ENCODE results near the gene ZFAND2A. TPM values are rescaled to one million over a fixed set of nuclear protein-coding genes. Genes with fewer than 3 reads are reported as not detected.
"Not testable (repeated sequence)": the region's sequence is repeated elsewhere in the genome, so short reads cannot be mapped to it uniquely, and the experiment has no call there.

Gene ZFAND2A
- total and polyA plus RNA-seq, 2 donors (not counting 3 experiments of a cell fraction or from before 2014, with no cell fraction given), result 31.8 to 40.6 TPM

DNA sequence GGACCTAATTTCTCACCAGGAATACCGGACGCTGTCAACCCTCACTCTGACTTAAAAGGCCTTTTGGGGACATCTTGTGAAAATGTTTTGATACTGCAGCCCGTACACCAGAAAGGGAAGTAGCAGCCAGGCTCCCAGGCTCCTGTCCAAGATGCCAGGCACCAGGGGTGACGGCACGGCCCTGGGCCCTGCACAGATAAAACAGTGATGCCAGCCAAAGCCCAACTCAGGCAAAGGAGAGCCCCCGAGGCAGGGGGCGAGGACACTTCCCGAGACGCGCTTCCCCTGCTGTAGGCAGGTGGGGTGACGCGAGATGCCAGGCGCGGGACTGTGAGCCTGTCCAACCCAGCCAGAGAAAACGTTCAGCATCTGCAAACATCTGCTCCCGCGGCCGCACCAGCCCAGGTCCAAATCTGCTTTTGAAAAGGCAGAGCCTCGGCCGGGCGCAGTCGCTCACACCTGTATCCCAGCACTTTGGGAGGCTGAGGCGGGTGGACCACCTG is 15.7 kb downstream of the ZFAND2A start:
- no peaks in the 10 kb centered on the region for H4K20me1 ChIP-seq (replicated peaks; ENCODE audit: control insufficient read depth, extremely low read depth, insufficient read depth, low read length)
- no peak overlapping the region for H2AFZ ChIP-seq (ENCODE audit: low read depth, low read length)
- no peaks in the 10 kb centered on the region for H3K79me2 ChIP-seq (ENCODE audit: control insufficient read depth, insufficient read depth, low read length)
- no TSS peak for BruUV-seq (replicated peaks)
- H3K27me3 ChIP-seq (ENCODE audit: control insufficient read depth in 2 of 2, insufficient read depth in 2 of 2, low read length in 2 of 2), result no peaks in the 10 kb centered on the region
- peaks cover 0 to under 1% of the 10 kb centered on the region in 2 experiments for H3K36me3 ChIP-seq (ENCODE audit: control insufficient read depth in 2 of 2, extremely low read depth in 1 of 2, insufficient read depth in 2 of 2, low read length in 2 of 2)
- no peak overlapping the region for H3K4me3 ChIP-seq (replicated peaks in 1 of 3; ENCODE audit: insufficient read depth in 1 of 3, low read depth in 1 of 3, low read length in 3 of 3)
- dilution Hi-C loops (cut with MboI; ENCODE audit: extremely low pct_ligation_motif_present, low sequenced_read_pairs) (no loop called here), intact Hi-C loops (cut with micrococcal nuclease) (no loop called here)
- DNase-seq (ENCODE audit: low read depth, low spot score) (peak; percentile 45), FAIRE-seq (peak; percentile 76)
- no peaks in the 10 kb centered on the region for H3K9me1 ChIP-seq (replicated peaks; ENCODE audit: control insufficient read depth, extremely low read depth, insufficient read depth, low read length)
- CTCF ChIA-PET, result interaction anchor here (0.9 to 1.2 kb wide), 4 partner anchors 13 to 151 kb away, joined by 3 to 6 read pairs (median 4); no protein-coding TSS in a partner anchor
- H3K4me2 ChIP-seq (ENCODE audit: insufficient read depth, low read length), result no peak overlapping the region
- H3K27ac ChIP-seq (ENCODE audit: insufficient read depth, low read depth, low read length), result no peak overlapping the region
- no peaks in the 10 kb centered on the region for H3K4me1 ChIP-seq (ENCODE audit: control insufficient read depth, extremely low read depth, insufficient read depth, low read length)
- TF ChIP-seq CTCF (IDR thresholded peaks at IDR 0.05; ENCODE audit: extremely low read depth in 1 of 2, insufficient read depth in 1 of 2, low read depth in 1 of 2, low read length in 2 of 2) (peak; percentile 16 to 24), FOS (IDR thresholded peaks at IDR 0.05; ENCODE audit: borderline replicate concordance, insufficient read depth, low read length) (no peak)
- H3K9ac ChIP-seq (replicated peaks; ENCODE audit: extremely low read depth, insufficient read depth, low read length), result no peak overlapping the region
- POLR2A ChIA-PET, result no interaction called here
- H3K9me3 ChIP-seq (replicated peaks; ENCODE audit: control insufficient read depth, insufficient read depth, low read length), result no peaks in the 10 kb centered on the region

GRCh38 chr7:1143031-1143430 is 17.0 kb downstream of the ZFAND2A start:
- H3K79me2 ChIP-seq (ENCODE audit: control insufficient read depth, insufficient read depth, low read length); POLR2A ChIA-PET; H3K27ac ChIP-seq (ENCODE audit: insufficient read depth, low read depth, low read length); H2AFZ ChIP-seq (ENCODE audit: low read depth, low read length); intact Hi-C loops (cut with micrococcal nuclease); BruUV-seq (replicated peaks); H3K4me2 ChIP-seq (ENCODE audit: insufficient read depth, low read length); H3K9me3 ChIP-seq (replicated peaks; ENCODE audit: control insufficient read depth, insufficient read depth, low read length); H3K4me1 ChIP-seq (ENCODE audit: control insufficient read depth, extremely low read depth, insufficient read depth, low read length); H3K36me3 ChIP-seq (ENCODE audit: control insufficient read depth in 2 of 2, extremely low read depth in 1 of 2, insufficient read depth in 2 of 2, low read length in 2 of 2); H3K27me3 ChIP-seq (ENCODE audit: control insufficient read depth in 2 of 2, insufficient read depth in 2 of 2, low read length in 2 of 2); H3K9ac ChIP-seq (replicated peaks; ENCODE audit: extremely low read depth, insufficient read depth, low read length); FAIRE-seq; H4K20me1 ChIP-seq (replicated peaks; ENCODE audit: control insufficient read depth, extremely low read depth, insufficient read depth, low read length); dilution Hi-C loops (cut with MboI; ENCODE audit: extremely low pct_ligation_motif_present, low sequenced_read_pairs); H3K9me1 ChIP-seq (replicated peaks; ENCODE audit: control insufficient read depth, extremely low read depth, insufficient read depth, low read length); DNase-seq (ENCODE audit: low read depth, low spot score); H3K4me3 ChIP-seq (replicated peaks in 1 of 3; ENCODE audit: insufficient read depth in 1 of 3, low read depth in 1 of 3, low read length in 3 of 3): not testable (repeated sequence)
- CTCF ChIA-PET, result interaction anchor here (0.9 to 1.3 kb wide), 3 partner anchors 33 to 150 kb away, joined by 3 to 6 read pairs (median 3); no protein-coding TSS in a partner anchor
